Mammary epithelial cell (primary cell): ENCODE measurements around the gene PPP4R3B.

ENCODE experiments used
- EZH2 ChIP-seq: IDR thresholded peaks from 2 replicates; pipeline ENCODE4 v1.6.1; 2012; ENCODE audit warnings: low read length, inconsistent platforms, borderline replicate concordance
- TF ChIP-seq, protein P1 (sequence below), 2 donors: IDR thresholded peaks in 1 of 2; conservative IDR thresholded peaks in 1 of 2; 2 replicates each; pipeline ENCODE4 v1.5.1; 2011 to 2012; ENCODE audit warnings: inconsistent platforms in 2 of 2, low read length in 2 of 2, mild to moderate bottlenecking in 2 of 2, control low read depth in 1 of 2, low read depth in 1 of 2; ENCODE audit not compliant: insufficient read depth in 1 of 2; ENCODE audit errors: extremely low read depth in 1 of 2

- TF ChIP-seq, protein P1, sequence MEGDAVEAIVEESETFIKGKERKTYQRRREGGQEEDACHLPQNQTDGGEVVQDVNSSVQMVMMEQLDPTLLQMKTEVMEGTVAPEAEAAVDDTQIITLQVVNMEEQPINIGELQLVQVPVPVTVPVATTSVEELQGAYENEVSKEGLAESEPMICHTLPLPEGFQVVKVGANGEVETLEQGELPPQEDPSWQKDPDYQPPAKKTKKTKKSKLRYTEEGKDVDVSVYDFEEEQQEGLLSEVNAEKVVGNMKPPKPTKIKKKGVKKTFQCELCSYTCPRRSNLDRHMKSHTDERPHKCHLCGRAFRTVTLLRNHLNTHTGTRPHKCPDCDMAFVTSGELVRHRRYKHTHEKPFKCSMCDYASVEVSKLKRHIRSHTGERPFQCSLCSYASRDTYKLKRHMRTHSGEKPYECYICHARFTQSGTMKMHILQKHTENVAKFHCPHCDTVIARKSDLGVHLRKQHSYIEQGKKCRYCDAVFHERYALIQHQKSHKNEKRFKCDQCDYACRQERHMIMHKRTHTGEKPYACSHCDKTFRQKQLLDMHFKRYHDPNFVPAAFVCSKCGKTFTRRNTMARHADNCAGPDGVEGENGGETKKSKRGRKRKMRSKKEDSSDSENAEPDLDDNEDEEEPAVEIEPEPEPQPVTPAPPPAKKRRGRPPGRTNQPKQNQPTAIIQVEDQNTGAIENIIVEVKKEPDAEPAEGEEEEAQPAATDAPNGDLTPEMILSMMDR (conservative IDR thresholded peaks at IDR 0.05 in 1 of 2, IDR thresholded peaks at IDR 0.05 in 1 of 2; ENCODE audit: extremely low read depth in 1 of 2, insufficient read depth in 1 of 2, low read depth in 1 of 2, low read length in 2 of 2): no peak
- TF ChIP-seq EZH2: no peak
These were observed 35.4 kb downstream of the PPP4R3B start for GRCh38 chr2:55581874-55582547.
